Activated CD8-positive, alpha-beta T cell treated with anti-CD3 and anti-CD28 coated beads for 36 hours (primary cell): ENCODE data around the gene CHSY1. TPM values are rescaled to one million over a fixed set of nuclear protein-coding genes. Genes with fewer than 3 reads are reported as not detected.
"Not testable (repeated sequence)": the region's sequence is repeated elsewhere in the genome, so short reads cannot be mapped to it uniquely, and the experiment has no call there.

Experiments
- ATAC-seq: fragments of 200-7000 bp; cut with Tn5 transposase; one replicate; pipeline ENCODE4 v1.10.0; 2021; ENCODE audit warnings: mild to moderate bottlenecking, moderate library complexity
- CTCF ChIA-PET: fragments of 350-600 bp; sonication (Branson Sonifier 250); formaldehyde crosslinking; loops from one replicate; lab custom pipeline; 2021; ENCODE audit warnings: antibody characterized with exemption; lab: Charles Lee
- POLR2A ChIA-PET: fragments of 350-600 bp; sonication (Branson Sonifier 250); formaldehyde crosslinking; loops from one replicate; lab custom pipeline; 2021; ENCODE audit warnings: antibody characterized with exemption; lab: Charles Lee
- DNase-seq: peaks from one replicate; pipeline ENCODE4 v3.0.0-alpha.2; 2020
- H3K27ac Mint-ChIP-seq: one replicate; pipeline ENCODE4 v1.8.0; 2021; ENCODE audit warnings: mild to moderate bottlenecking, mixed read lengths
- H3K27me3 Mint-ChIP-seq: one replicate; pipeline ENCODE4 v1.8.0; 2021; ENCODE audit warnings: mixed read lengths
- H3K36me3 Mint-ChIP-seq: one replicate; pipeline ENCODE4 v1.8.0; 2021; ENCODE audit warnings: low read depth, mixed read lengths
- H3K4me1 Mint-ChIP-seq: one replicate; pipeline ENCODE4 v1.8.0; 2021; ENCODE audit warnings: low read depth, mixed read lengths
- H3K4me3 Mint-ChIP-seq: one replicate; pipeline ENCODE4 v1.8.0; 2021; ENCODE audit warnings: mild to moderate bottlenecking, moderate library complexity, mixed read lengths
- H3K9me3 Mint-ChIP-seq: one replicate; pipeline ENCODE4 v1.8.0; 2021; ENCODE audit warnings: mixed read lengths
- CTCF ChIP-seq: fragments of 200-600 bp; IDR thresholded peaks from one replicate; pipeline ENCODE4 v1.8.0; 2022; ENCODE audit warnings: antibody characterized with exemption, mild to moderate bottlenecking
- intact Hi-C: fragments of 100-400 bp; cut with micrococcal nuclease; formaldehyde crosslinking; loops from one replicate; pipeline ENCODE4 v1.10.0; 2022
- total RNA-seq, 2 experiments: library from RNA; stranded (reverse); gene quantifications; one replicate each; pipeline ENCODE4 v1.2.3, GENCODE V29; 2021

Gene CHSY1
- total RNA-seq, 2 experiments from 2014 or later, result 57.9 to 58.3 TPM

- no peaks in the 10 kb centered on the region for H3K9me3 Mint-ChIP-seq
- ATAC-seq (peak; percentile 84), DNase-seq (peak; percentile 98)
- ChIA-PET POLR2A (interaction anchor here (0.7 to 8.2 kb wide), 22 partner anchors 11 to 428 kb away, joined by 3 to 133 read pairs (median 5); partner anchors contain the start of gene TM2D3), CTCF (interaction anchor here (1.0 to 4.5 kb wide), 6 partner anchors 9 to 346 kb away, joined by 3 to 33 read pairs (median 10); no protein-coding TSS in a partner anchor)
- peaks cover 38% of the 10 kb centered on the region for H3K36me3 Mint-ChIP-seq
- H3K4me1 Mint-ChIP-seq, result peaks cover 42% of the 10 kb centered on the region
- intact Hi-C loops, result loop anchor here (5.0 kb wide), 2 partner anchors 207 to 357 kb away; partner anchors contain the start of gene TM2D3
- TF ChIP-seq CTCF, result no peak
- peak within 1 kb of the TSS; percentile 80 for H3K4me3 Mint-ChIP-seq
- H3K27ac Mint-ChIP-seq, result peak within 1 kb of the TSS; percentile 95
- H3K27me3 Mint-ChIP-seq, result no peaks in the 10 kb centered on the region
Observed at GRCh38 chr15:101294731-101295606, 43.1 kb upstream of the CHSY1 start, which contains the start of gene SNRPA1. TSS of gene SNRPA1 (minus strand) at chr15:101295248. CDS start at chr15:101295178, 70 bp downstream.

- H3K9me3 Mint-ChIP-seq, result no peaks in the 10 kb centered on the region
- ATAC-seq, result no peak
- peak overlapping the region; percentile 95 for H3K27ac Mint-ChIP-seq
- intact Hi-C loops, result loop anchor here (5.0 kb wide), 1 partner anchor 359 kb away; the partner anchor contains the start of gene TM2D3
- peaks cover 52% of the 10 kb centered on the region for H3K36me3 Mint-ChIP-seq
- H3K4me3 Mint-ChIP-seq, result peak overlapping the region; percentile 80
- H3K27me3 Mint-ChIP-seq, result no peaks in the 10 kb centered on the region
- ChIA-PET CTCF (interaction anchor here (0.8 to 2.7 kb wide), 6 partner anchors 15 to 348 kb away, joined by 3 to 15 read pairs (median 4); no protein-coding TSS in a partner anchor), POLR2A (interaction anchor here (0.7 to 8.2 kb wide), 8 partner anchors 11 to 316 kb away, joined by 3 to 133 read pairs (median 3); no protein-coding TSS in a partner anchor)
- no peak for TF ChIP-seq CTCF
- no peak for DNase-seq
- H3K4me1 Mint-ChIP-seq, result peaks cover 55% of the 10 kb centered on the region
Observed at GRCh38 chr15:101293122-101293521, 41.3 kb upstream of the CHSY1 start.

- ChIA-PET CTCF (interaction anchor here (0.8 to 2.9 kb wide), 29 partner anchors 9 to 361 kb away, joined by 3 to 21 read pairs (median 4); no protein-coding TSS in a partner anchor), POLR2A (interaction anchor here (1.0 to 8.2 kb wide), 4 partner anchors 7 to 318 kb away, joined by 3 to 133 read pairs (median 5); no protein-coding TSS in a partner anchor)
- ATAC-seq (peak; percentile 43), DNase-seq (no peak)
- intact Hi-C loops, result no loop called here
- H3K4me3 Mint-ChIP-seq, result no peak overlapping the region
- no peaks in the 10 kb centered on the region for H3K9me3 Mint-ChIP-seq
- peaks cover 51% of the 10 kb centered on the region for H3K4me1 Mint-ChIP-seq
- peak overlapping the region; percentile 44 for H3K27ac Mint-ChIP-seq
- peaks cover 81% of the 10 kb centered on the region for H3K36me3 Mint-ChIP-seq
- peak; percentile 81 for TF ChIP-seq CTCF
- H3K27me3 Mint-ChIP-seq, result no peaks in the 10 kb centered on the region
Observed at GRCh38 chr15:101288905-101289513, 37.2 kb upstream of the CHSY1 start.

- ChIA-PET CTCF (interaction anchor here (1.2 to 2.9 kb wide), 8 partner anchors 9 to 356 kb away, joined by 3 to 21 read pairs (median 10); no protein-coding TSS in a partner anchor), POLR2A (interaction anchor here (1.1 kb wide), 1 partner anchor 11 kb away, joined by 4 read pairs; no protein-coding TSS in a partner anchor)
- ATAC-seq, H3K27me3 Mint-ChIP-seq, intact Hi-C loops, H3K9me3 Mint-ChIP-seq, DNase-seq, H3K27ac Mint-ChIP-seq, H3K4me3 Mint-ChIP-seq: not testable (repeated sequence)
- Mint-ChIP-seq H3K36me3 (peaks cover 80% of the 10 kb centered on the region), H3K4me1 (peaks cover 40% of the 10 kb centered on the region)
Observed at GRCh38 chr15:101287342-101287741, 35.5 kb upstream of the CHSY1 start.
